ENCODE measurements around the gene NEURL1. TPM values are rescaled to one million over a fixed set of nuclear protein-coding genes. Genes with fewer than 3 reads are reported as not detected.

Gene NEURL1
- total and polyA plus RNA-seq, 8 donors = 0.89 to 136 (median 3.0) TPM

- Histone ChIP-seq H3K4me3 (peak overlapping the region; percentile 61 to 78 (median 71)), H3K36me3 (peaks cover 24 to 52% (median 45%) of the 10 kb centered on the region in 4 donors), H3K27ac (peak overlapping the region in 4 of 5 donors; percentile 84 to 90 (median 86)), H3K4me1 (peaks cover 32 to 78% (median 60%) of the 10 kb centered on the region in 4 donors), H3K9me3 (no peaks in the 10 kb centered on the region), H3K27me3 (peaks cover 0 to 7% (median 0%) of the 10 kb centered on the region in 3 donors)
- DNase-seq = no peak
- intact Hi-C loops (cut with DNase I; ENCODE audit: low total_unique reads) = no loop called here
- TF ChIP-seq POLR2AphosphoS5 (IDR thresholded peaks at IDR 0.05) (no peak), CTCF (IDR thresholded peaks at IDR 0.05) (no peak), EP300 (IDR thresholded peaks at IDR 0.05) (no peak), POLR2A (IDR thresholded peaks at IDR 0.05) (no peak)
- WGBS, 5 donors = 78 to 91% (median 84%) methylated on average over 9 to 12 of the region's 12 CpGs
These were observed 43.3 kb upstream of the NEURL1 start for GRCh38 chr10:103450201-103450695.

- peaks cover 22 to 42% (median 35%) of the 10 kb centered on the region in 4 donors for H3K36me3 ChIP-seq
- peak overlapping the region; percentile 61 to 78 (median 71) for H3K4me3 ChIP-seq
- 28 to 48% (median 34%) methylated on average over 6 to 14 of the region's 14 CpGs for WGBS, 5 donors
- peaks cover 26 to 68% (median 55%) of the 10 kb centered on the region in 4 donors for H3K4me1 ChIP-seq
- H3K9me3 ChIP-seq = no peaks in the 10 kb centered on the region
- peak overlapping the region; percentile 80 to 90 (median 84) for H3K27ac ChIP-seq
- peaks cover 0 to 7% (median 0%) of the 10 kb centered on the region in 3 donors for H3K27me3 ChIP-seq
- peak; percentile 35 to 48 for DNase-seq
- TF ChIP-seq POLR2AphosphoS5 (IDR thresholded peaks at IDR 0.05) (peak in 2 of 3 donors; percentile 19 to 35), POLR2A (IDR thresholded peaks at IDR 0.05) (no peak), CTCF (IDR thresholded peaks at IDR 0.05) (no peak), EP300 (IDR thresholded peaks at IDR 0.05) (no peak)
- intact Hi-C loops (cut with DNase I; ENCODE audit: low total_unique reads) = no loop called here
These were observed 42.3 kb upstream of the NEURL1 start for GRCh38 chr10:103451091-103451813.

DNA sequence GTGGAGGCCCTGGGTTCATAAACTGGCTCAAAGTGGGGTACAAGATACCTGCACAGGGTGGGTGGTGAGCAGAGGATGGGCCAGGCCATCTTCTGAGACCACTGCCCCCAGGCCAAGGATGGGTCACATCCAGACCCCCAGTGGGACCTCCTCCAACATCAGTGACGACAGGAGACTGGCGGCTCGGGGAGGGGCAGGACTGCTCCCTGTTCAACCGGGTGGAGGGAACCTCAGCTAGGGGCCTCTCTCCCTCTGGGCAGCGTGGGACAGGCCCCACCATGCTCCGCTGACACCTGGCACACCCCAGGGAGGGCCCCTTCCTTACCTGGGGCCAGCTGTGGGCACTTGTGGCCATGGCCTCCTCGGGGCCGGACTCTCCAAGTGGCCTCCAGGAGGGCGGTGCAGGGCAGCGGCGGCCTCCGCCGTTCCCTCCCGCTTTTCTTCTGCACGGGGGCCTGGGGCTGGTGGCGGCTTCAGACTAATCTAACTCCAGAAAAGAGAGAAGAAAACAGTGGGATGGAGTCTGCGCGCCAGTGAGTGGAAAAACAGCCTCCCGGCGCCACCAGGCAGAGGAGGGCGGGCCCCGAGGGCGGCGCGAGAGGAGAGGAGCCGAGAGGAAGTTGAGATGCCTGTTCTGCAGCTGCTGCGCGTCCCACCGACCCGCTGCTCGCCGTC, 41.5 kb upstream of the NEURL1 start, which contains the start of gene CALHM2:
Gene CALHM2 (minus strand): TSS at position 540 of the 675 bp plus-strand sequence. CDS start 2,429 bp downstream, outside the sequence.
- H3K9me3 ChIP-seq = no peaks in the 10 kb centered on the region
- peaks cover 18 to 35% (median 28%) of the 10 kb centered on the region in 4 donors for H3K36me3 ChIP-seq
- peaks cover 0 to 7% (median 0%) of the 10 kb centered on the region in 3 donors for H3K27me3 ChIP-seq
- H3K27ac ChIP-seq = peak within 1 kb of the TSS; percentile 80 to 90 (median 84)
- intact Hi-C loops (cut with DNase I; ENCODE audit: low total_unique reads) = no loop called here
- H3K4me1 ChIP-seq = peaks cover 26 to 61% (median 48%) of the 10 kb centered on the region in 4 donors
- peak; percentile 56 to 89 for DNase-seq
- WGBS, 5 donors = 0 to 5% (median 3%) methylated on average over 21 to 32 of the region's 32 CpGs
- TF ChIP-seq POLR2AphosphoS5 (IDR thresholded peaks at IDR 0.05) = peak in 1 of 3 donors; percentile 21
- TF ChIP-seq EP300 (IDR thresholded peaks at IDR 0.05) = no peak
- peak within 1 kb of the TSS; percentile 61 to 78 (median 71) for H3K4me3 ChIP-seq

DNA sequence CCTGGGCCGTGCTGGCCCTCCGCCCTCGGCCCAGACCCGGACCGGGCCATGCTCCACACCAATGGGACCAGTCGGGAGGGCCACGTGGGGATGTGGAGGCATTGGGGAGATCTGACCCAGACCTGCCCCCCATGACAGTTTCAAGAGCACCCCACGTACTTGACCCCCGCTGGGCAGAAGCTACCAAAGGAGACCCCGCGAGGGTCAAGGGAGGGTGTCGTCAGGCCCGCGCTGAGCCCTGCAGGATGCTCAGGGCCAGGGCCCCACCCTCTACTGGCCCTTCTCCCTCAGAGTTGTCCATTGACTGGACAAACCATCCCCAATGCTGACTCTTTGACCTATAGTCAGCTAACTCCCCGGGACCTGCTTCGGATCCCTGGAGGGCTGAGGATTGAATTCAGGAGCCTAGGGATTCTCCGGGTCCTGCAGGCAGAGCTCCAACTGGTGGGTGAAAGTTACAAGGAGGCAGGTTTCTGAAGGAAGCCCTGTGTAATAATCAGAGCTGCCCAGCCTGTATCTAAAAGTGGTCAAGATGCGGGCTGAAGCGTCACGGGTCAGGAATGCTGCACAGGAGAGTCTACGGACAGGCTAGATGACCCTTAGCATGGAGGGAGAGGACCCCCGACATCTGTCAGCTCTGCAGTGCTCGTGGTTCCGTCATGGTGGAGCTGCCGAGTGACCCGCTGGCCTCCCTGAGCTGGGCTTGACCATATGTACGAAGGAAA, 40.8 kb upstream of the NEURL1 start:
- intact Hi-C loops (cut with DNase I; ENCODE audit: low total_unique reads) = no loop called here
- no peak for DNase-seq
- H3K36me3 ChIP-seq = peaks cover 12 to 28% (median 21%) of the 10 kb centered on the region in 4 donors
- H3K4me1 ChIP-seq = peaks cover 26 to 54% (median 42%) of the 10 kb centered on the region in 4 donors
- 28 to 37% (median 29%) methylated on average over 16 to 27 of the region's 27 CpGs for WGBS, 5 donors
- peaks cover 0 to 7% (median 0%) of the 10 kb centered on the region in 3 donors for H3K27me3 ChIP-seq
- TF ChIP-seq CTCF (IDR thresholded peaks at IDR 0.05) (no peak), POLR2A (IDR thresholded peaks at IDR 0.05) (no peak), EP300 (IDR thresholded peaks at IDR 0.05) (no peak), POLR2AphosphoS5 (IDR thresholded peaks at IDR 0.05) (no peak)
- peak overlapping the region; percentile 61 to 78 (median 71) for H3K4me3 ChIP-seq
- no peaks in the 10 kb centered on the region for H3K9me3 ChIP-seq
- peak overlapping the region; percentile 80 to 90 (median 84) for H3K27ac ChIP-seq

All from stomach (tissue), 9 donors.